Measurements from ENCODE around the gene EPHA3. TPM values are rescaled to one million over a fixed set of nuclear protein-coding genes. Genes with fewer than 3 reads are reported as not detected.

EPHA3 gene
- total RNA-seq, 2 experiments from 2014 or later: not detected

- Histone ChIP-seq H3K36me3 (ENCODE audit: insufficient read depth, low read length) (no peaks in the 10 kb centered on the region), H3K9me3 (ENCODE audit: control insufficient read depth in 1 of 2, insufficient read depth in 1 of 2, low read length in 2 of 2) (peaks cover 0 to 5% of the 10 kb centered on the region in 2 experiments), H3K27me3 (ENCODE audit: control insufficient read depth in 1 of 2, insufficient read depth in 2 of 2, low read length in 2 of 2) (peaks cover 0 to 3% of the 10 kb centered on the region in 2 experiments), H3K4me3 (ENCODE audit: low read length) (no peak overlapping the region), H3K4me1 (ENCODE audit: insufficient read depth, low read length) (peaks cover 6% of the 10 kb centered on the region), H3K27ac (ENCODE audit: low read depth in 1 of 2, low read length in 2 of 2) (no peak overlapping the region)
- no peak for DNase-seq
- Mint-ChIP-seq H3K27me3 (peaks cover 32% of the 10 kb centered on the region), H3K36me3 (ENCODE audit: low read depth) (no peaks in the 10 kb centered on the region), H3K4me3 (no peak overlapping the region), H3K27ac (no peak overlapping the region), H3K4me1 (ENCODE audit: low read depth) (peaks cover 1% of the 10 kb centered on the region), H3K9me3 (no peaks in the 10 kb centered on the region)
- TF ChIP-seq CTCF (IDR thresholded peaks at IDR 0.05): no peak
- CTCF ChIA-PET: no interaction called here
- no peak for ATAC-seq (ENCODE audit: poor library complexity)
- POLR2A ChIA-PET: no interaction called here
- intact Hi-C loops (cut with DNase I, micrococcal nuclease): no loop called here
These were observed 5.9 kb downstream of the EPHA3 start for GRCh38 chr3:89113344-89113743.

- H3K4me1 ChIP-seq (ENCODE audit: insufficient read depth, low read length): peaks cover 6% of the 10 kb centered on the region
- POLR2A ChIA-PET: no interaction called here
- Mint-ChIP-seq H3K27ac (no peak overlapping the region), H3K4me1 (ENCODE audit: low read depth) (no peaks in the 10 kb centered on the region), H3K9me3 (no peaks in the 10 kb centered on the region), H3K4me3 (peak overlapping the region; percentile 38), H3K27me3 (peaks cover 29% of the 10 kb centered on the region), H3K36me3 (ENCODE audit: low read depth) (no peaks in the 10 kb centered on the region)
- H3K36me3 ChIP-seq (ENCODE audit: insufficient read depth, low read length): no peaks in the 10 kb centered on the region
- CTCF ChIA-PET: no interaction called here
- peak in 5 of 14 experiments; percentile 2 to 34 (median 6) for DNase-seq
- peaks cover 0 to 3% of the 10 kb centered on the region in 2 experiments for H3K27me3 ChIP-seq (ENCODE audit: control insufficient read depth in 1 of 2, insufficient read depth in 2 of 2, low read length in 2 of 2)
- no peak overlapping the region for H3K27ac ChIP-seq (ENCODE audit: low read depth in 1 of 2, low read length in 2 of 2)
- H3K4me3 ChIP-seq (ENCODE audit: low read length): no peak overlapping the region
- no peak for TF ChIP-seq CTCF (IDR thresholded peaks at IDR 0.05)
- intact Hi-C loops (cut with DNase I, micrococcal nuclease): no loop called here
- H3K9me3 ChIP-seq (ENCODE audit: control insufficient read depth in 1 of 2, insufficient read depth in 1 of 2, low read length in 2 of 2): peaks cover 0 to 5% of the 10 kb centered on the region in 2 experiments
- ATAC-seq (ENCODE audit: poor library complexity): peak; percentile 63
These were observed 6.7 kb downstream of the EPHA3 start for GRCh38 chr3:89113893-89114840.

GRCh38 chr3:89114841-89115223 is 7.4 kb downstream of the EPHA3 start:
- peaks cover 6% of the 10 kb centered on the region for H3K4me1 ChIP-seq (ENCODE audit: insufficient read depth, low read length)
- ATAC-seq (ENCODE audit: poor library complexity) (no peak), DNase-seq (no peak)
- no peaks in the 10 kb centered on the region for H3K4me1 Mint-ChIP-seq (ENCODE audit: low read depth)
- H3K4me3 Mint-ChIP-seq: no peak overlapping the region
- H3K4me3 ChIP-seq (ENCODE audit: low read length): no peak overlapping the region
- H3K27ac Mint-ChIP-seq: no peak overlapping the region
- H3K36me3 ChIP-seq (ENCODE audit: insufficient read depth, low read length): no peaks in the 10 kb centered on the region
- ChIA-PET POLR2A (no interaction called here), CTCF (no interaction called here)
- peaks cover 0 to 5% of the 10 kb centered on the region in 2 experiments for H3K9me3 ChIP-seq (ENCODE audit: control insufficient read depth in 1 of 2, insufficient read depth in 1 of 2, low read length in 2 of 2)
- intact Hi-C loops (cut with DNase I, micrococcal nuclease): no loop called here
- H3K27me3 ChIP-seq (ENCODE audit: control insufficient read depth in 1 of 2, insufficient read depth in 2 of 2, low read length in 2 of 2): peaks cover 0 to 3% of the 10 kb centered on the region in 2 experiments
- H3K9me3 Mint-ChIP-seq: no peaks in the 10 kb centered on the region
- TF ChIP-seq CTCF (IDR thresholded peaks at IDR 0.05): peak; percentile 17
- H3K36me3 Mint-ChIP-seq (ENCODE audit: low read depth): no peaks in the 10 kb centered on the region
- no peak overlapping the region for H3K27ac ChIP-seq (ENCODE audit: low read depth in 1 of 2, low read length in 2 of 2)
- H3K27me3 Mint-ChIP-seq: peaks cover 25% of the 10 kb centered on the region

Data from CD4-positive, alpha-beta T cell (primary cell).